ENCODE results near the gene RAPGEF6. TPM values are rescaled to one million over a fixed set of nuclear protein-coding genes. Genes with fewer than 3 reads are reported as not detected.
A peak's percentile ranks its signal among the peaks of the same experiment; 100 is the strongest.
"Not testable (repeated sequence)": the region's sequence is repeated elsewhere in the genome, so short reads cannot be mapped to it uniquely, and the experiment has no call there.

The RAPGEF6 gene
- polyA plus RNA-seq, 4 donors = 13.5 to 18.5 (median 15.4) TPM

DNA sequence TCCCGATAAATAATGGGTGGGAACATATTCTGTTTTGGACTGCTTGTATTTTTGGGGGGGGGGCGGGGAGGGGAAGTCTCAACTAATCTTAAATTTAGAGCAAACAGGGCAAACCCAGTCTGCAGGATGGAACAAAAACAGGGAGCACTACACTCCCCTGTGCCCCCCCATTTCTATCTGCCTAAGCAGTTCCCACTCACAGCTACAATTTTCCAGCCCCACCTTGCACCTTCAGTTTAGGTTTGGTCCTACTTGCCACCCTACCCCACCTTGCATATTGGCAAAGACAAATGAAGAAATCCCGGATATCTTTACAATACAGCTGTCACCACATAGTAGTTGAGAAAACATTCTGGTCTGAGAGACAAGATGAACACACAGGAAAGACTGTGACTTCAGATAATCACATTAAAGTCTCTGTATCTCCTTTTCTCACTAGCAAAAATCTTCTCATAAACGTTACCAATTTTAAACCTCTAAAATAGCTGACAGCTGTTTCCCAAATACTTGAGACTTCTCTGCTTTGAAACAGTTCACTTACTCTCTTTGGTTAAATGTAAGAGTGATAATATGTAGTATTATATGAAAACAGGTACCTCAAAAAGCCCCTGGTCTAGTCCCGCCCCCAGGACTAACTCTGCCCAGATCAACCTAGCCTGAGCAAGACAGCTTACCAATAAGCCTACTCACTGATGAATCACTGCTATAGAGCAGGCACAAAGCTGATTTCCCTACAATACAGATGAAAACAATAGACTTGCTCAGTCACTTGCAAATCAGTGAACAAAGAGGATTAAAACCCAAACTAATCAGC lies 5.2 kb upstream of the RAPGEF6 start:
- no peak for DNase-seq (ENCODE audit: low read depth in 4 of 4, low spot score in 2 of 4)

DNA sequence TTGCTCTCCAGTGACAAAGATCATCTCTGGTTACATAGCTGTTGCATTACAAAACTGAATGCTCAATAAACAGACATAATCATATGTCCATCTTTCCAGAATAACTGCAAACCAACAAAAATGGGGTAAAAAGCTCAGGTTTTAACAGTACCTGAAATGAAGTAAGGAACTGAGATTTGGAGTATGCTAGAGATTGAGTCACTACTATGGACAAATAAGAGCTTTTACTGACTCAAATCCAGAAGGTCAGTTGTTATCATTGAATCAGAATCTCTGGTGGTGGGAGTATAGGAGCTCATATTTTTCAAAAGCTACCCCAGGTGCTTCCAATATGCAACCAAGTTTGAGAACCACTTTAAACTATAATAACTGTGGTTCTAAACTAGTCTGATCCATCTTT lies 4.1 kb upstream of the RAPGEF6 start:
- DNase-seq (ENCODE audit: low read depth in 4 of 4, low spot score in 2 of 4) = no peak

DNA sequence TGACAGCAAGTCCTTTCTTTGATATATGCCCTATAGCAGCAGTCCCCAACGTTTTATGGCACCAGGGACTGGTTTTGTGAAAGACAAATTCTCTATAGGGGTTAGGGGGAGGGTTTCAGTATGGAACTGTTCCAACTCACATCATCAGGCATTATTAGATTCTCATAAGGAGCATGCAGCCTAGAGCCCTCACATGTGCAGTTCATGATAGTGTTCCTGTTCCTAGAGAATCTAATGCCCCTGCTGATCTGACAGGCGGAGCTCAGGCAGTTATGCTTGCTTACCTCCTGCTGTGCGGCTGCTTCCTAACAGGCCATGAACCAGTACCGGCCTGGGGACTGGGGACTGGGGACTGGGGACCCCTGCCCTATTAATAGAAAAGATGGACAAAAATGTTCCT lies 2.7 kb upstream of the RAPGEF6 start:
- DNase-seq (ENCODE audit: low read depth in 4 of 4, low spot score in 2 of 4) = no peak

DNA sequence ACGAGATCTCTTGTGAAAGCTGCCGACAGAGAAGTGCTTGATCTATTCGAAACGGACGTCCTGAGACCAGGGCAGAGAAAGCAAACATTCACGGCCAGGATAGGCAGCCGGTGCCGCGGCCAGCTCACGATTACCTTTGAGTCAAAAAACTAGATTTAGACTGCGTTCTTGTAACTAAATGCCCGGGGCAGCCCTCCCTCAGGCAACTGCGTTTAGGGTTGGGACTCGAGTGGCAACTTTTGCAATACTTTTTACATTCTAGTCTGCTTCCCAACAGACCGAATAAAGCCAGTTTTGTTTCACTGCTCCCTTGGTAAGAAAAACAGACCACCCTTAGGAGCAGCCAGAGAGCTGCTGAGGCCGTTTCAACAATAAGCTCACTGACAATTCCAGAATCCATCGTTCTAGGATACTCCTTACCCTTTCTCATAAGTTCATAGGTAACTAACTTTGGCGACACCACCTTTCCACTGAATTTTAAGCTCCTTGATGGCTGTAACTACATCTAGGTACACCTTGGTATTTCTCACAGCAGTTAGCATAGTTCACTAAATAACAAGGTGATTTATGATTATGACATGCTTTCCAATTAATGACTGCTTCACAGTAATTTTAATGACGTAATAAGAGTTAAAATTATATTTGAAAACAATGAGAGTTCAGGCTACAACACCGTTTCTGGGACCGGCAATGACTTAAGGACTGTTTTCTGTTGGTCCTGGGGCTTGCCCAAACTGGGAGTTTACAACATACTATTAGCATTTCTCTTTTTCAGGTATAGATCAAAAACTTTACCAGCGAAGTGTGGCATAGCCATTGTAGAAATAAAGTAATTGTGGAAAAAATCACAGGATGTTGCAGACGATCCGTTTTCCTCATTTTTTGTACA lies 899 bp upstream of the RAPGEF6 start:
- peak; percentile 27 to 60 (median 53) for DNase-seq (ENCODE audit: low read depth in 4 of 4, low spot score in 2 of 4)

DNA sequence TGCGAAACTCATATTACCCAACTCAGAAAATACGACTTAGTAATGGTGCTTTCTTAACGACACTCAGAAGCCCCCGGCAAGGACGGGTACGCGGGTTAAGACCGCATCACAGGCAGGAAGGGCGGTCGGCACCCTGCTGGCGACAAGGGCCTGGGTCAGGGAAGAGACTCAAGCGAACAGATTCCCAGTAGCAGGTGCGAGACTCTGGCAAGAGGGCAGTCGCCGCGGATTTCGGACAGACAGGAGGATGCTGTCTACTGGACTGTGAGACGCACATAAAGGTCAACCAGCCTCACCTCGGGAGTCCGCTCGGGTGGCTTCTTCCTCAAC lies 398 bp downstream of the RAPGEF6 start:
- peak in 3 of 4 donors; percentile 26 to 48 (median 31) for DNase-seq (ENCODE audit: low read depth in 4 of 4, low spot score in 2 of 4)

DNA sequence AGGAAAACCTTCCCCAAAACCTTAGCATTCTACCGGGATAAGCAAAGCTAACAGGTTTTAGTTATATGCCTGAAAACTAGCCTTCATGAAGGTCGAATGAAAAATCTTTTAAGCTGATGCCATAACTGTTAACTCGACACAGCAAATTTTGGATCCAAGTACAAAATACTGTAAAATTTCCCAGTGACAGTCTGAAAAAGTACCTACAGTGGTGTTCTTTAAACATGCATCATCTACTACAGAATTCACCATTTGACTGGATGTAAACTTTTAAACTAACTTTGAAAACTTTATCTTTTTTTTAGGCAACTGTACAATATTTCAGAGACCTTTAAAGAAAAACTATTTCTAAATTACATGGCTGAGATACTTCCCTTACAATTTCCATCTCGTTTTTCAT lies 791 bp downstream of the RAPGEF6 start:
- no peak for DNase-seq (ENCODE audit: low read depth in 4 of 4, low spot score in 2 of 4)

DNA sequence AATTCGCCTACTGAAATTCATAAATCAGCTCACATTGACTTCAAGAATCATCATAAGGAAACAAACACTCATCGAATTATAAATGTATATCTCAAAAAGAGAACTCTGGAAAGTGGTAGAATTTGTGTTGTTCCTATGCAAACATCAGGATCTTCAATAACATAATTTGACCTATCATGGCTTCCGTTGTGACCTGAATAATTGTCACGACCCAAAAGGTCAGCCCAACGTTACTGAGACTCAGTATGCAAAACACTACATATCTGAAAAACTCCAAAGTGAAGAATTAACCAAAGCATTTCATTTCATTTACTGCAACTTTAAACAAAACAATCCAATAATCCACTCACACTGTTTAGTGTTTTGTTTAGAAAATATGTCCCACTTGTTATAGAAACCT lies 1.2 kb downstream of the RAPGEF6 start:
- DNase-seq (ENCODE audit: low read depth in 4 of 4, low spot score in 2 of 4) = no peak

DNA sequence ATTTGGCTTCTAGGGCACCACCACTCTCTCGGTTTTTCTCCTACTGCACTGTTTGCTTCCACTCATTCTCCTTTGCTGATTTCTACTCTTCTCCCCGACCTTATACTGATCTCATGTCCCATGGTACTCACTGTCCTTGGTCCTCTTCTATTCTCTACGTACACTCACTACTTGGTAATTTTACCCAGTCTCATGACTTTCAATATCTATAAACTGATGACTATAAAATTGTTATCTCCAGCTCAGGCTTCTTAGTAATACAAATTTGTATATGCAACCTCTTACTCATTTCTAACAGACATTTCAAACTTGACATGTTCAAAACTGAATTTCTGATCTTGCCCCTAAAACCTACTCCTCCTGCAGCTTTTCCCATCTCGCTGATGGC lies 4.1 kb downstream of the RAPGEF6 start:
- no peak for DNase-seq (ENCODE audit: low read depth in 4 of 4, low spot score in 2 of 4)

DNA sequence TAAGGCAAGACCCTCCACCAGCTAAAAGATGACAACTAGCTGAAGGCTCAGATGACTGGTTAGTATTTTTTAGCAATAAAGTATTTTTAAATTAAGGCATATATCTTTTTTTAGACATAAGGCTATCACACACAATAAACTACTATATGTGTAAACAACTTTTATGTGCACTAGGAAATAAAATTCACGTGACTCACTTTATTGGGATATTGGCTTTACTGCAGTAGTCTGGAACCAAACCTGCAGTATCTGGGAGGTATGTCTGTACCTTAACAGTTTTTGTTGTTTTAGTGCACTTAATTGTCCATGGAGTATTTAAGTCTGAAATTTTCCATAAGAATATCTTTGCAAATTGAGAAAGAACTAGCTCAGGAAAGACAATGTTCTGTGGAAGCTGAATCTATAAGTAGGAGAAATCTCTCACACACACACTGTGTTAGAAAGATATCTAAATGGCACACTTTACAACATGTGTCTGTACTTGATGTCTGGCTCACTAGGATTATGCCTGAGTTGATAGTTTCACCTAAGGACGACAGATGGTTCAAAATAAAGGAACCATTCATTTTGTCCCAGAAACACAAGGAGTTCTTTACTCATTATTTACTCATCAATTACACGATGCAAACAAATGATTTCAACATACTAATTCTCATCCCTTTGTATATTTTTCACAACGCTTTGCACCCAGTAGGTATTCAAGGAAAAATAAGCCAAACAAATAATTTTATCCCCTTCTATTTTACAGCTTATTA lies 4.6 kb downstream of the RAPGEF6 start:
- DNase-seq (ENCODE audit: low read depth in 4 of 4, low spot score in 2 of 4) = no peak

DNA sequence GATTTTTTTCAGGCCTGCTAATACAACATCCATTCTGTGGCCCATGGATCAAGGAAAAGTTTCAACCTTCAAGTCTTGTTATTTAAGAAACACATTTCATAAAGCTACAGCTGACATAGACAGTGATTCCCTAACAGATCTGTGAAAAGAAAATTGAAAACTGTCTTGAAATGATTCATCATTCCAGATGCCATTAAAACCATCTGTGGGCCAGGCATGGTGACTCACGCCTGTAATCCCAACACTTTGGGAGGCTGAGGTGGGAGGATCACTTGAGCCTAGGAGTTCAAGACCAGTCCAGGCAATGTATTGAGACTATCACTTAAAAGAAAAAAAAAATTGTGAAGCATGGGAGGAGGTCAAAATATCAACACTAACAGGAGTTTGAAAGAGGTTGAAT lies 6.0 kb downstream of the RAPGEF6 start:
- DNase-seq (ENCODE audit: low read depth in 4 of 4, low spot score in 2 of 4) = no peak

DNA sequence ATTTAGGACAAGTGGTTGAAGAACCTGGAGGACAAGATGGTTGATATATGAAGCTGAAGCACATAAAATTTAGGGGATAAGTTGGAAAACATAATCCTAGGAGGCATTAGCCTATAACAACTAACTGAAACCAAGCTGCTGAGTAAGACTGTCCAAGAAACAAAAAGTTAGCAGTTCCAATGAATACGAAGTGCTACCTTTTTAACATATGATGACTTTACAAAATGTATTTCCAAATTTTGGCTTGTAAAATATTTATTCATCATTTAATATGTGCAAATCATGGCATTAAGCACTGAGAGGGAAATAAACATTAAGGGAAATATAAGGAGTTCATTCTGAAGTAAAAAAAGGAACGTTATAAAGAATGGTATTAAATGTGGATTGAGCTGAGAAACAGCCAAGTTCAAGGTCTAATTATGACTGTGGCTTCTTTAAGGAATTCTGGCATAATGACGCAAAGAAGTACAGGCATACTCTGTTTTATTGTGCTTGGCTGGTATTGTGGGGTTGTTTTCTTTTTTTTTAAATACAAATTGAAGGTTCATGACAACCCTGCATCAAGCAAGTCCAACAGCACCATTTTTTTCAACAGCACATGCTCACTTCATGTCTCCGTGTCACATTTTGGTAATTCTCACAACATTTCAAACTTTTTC lies 7.7 kb downstream of the RAPGEF6 start:
- no peak for DNase-seq (ENCODE audit: low read depth in 4 of 4, low spot score in 2 of 4)

DNA sequence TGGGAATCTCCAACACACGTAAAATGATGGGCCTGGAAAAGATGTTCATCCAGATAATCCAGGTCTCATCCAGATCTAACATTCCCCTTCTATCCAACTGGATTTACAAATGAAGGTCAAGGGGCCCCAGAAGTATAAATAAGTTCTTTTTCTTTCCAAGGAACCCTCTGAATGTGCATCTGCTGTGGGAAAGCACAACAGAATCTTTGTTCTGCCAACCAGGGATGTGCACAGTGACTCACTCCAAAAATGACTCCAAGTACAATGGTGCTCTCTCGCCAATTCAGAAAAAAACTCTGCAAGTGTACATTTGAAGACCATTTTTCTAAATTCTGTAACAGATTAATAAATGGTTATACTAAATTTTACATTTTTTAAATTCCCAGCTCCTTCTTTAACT lies 12.4 kb downstream of the RAPGEF6 start:
- no peak for DNase-seq (ENCODE audit: low read depth in 4 of 4, low spot score in 2 of 4)

DNA sequence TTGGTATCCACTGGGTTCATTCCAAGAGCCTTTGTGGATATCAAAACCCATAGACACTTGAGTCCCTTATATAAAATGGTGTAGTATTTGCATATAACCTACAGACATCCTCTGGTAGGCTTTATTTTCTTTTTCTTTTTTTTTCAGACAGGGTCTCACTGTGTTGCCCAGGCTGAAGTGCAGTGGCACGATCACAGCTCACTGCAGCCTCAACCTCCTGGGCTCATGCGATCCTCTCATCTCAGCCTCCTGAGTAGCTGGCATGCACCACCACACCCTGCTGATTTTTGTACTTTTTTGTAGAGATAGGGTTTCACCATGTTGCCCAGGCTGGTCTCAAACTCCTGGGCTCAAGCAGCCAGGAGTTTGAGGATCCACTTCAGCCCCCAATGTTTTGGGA lies 13.9 kb downstream of the RAPGEF6 start:
- DNase-seq (ENCODE audit: low read depth in 4 of 4, low spot score in 2 of 4) = not testable (repeated sequence)

DNA sequence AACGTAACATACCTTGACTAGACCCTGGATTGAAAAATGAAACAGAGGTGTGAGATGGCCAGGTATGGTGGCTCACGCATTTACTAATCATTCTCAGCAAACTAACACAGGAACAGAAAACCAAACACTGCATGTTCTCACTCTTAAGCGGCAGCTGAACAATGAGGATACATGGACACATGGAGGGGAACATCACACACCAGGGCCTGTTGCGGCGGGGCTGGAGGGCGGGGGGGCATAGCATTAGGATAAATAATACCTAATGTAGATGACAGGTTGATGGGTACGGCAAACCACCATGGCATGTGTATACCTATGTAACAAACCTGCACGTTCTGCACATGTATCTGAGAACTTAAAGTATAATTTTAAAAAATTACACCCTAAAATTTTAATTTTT lies 15.9 kb downstream of the RAPGEF6 start:
- DNase-seq (ENCODE audit: low read depth in 4 of 4, low spot score in 2 of 4) = no peak

DNA sequence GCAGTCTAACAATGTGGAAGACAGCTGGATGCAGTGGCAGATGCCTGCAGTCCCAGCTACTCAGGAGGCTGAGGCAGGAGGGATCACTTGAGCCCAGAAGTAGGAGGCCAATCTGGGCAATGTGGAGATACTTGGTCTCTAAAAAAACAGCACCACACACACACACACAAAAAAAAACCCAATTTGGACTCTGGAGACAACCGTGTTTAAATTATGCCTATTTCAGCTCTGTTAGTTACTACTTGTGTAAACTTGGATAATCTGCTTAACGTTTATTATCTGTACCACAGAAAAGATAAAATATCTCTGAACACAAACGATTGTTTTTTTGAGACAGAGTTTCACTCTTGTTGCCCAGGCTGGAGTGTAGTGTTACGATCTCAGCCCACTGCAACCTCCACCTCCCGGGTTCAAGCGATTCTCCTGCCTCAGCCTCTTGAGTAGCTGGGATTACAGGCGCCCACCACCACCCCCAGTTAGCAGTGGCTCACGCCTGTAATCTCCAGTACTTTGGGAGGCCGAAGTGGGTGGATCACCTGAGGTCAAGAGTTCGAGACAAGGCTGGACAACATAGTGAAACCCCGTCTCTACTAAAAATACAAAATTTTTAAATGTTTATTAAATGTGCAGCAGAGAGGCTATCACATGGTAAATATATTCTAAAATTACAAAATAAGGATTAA lies 17.7 kb downstream of the RAPGEF6 start:
- no peak for DNase-seq (ENCODE audit: low read depth in 4 of 4, low spot score in 2 of 4)

DNA sequence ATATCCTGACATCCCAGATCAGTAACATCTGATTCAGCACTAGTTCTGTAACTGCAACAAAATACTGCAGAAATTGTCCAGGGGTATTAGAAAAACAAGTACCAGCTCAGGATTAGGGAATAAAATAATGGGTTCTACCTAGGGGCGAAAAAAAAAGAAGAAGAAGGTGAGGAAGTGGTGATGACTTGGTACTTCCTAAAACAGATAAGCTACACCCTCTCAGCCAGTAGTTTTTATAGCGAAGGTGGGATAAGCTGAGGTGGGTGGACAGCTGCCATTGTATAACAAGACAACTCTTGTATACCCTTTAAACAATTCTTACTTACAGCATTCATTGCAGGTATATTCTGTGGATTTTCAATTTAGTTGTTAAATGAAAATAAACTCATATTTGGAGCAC lies 19.1 kb downstream of the RAPGEF6 start:
- DNase-seq (ENCODE audit: low read depth in 4 of 4, low spot score in 2 of 4) = no peak

DNA sequence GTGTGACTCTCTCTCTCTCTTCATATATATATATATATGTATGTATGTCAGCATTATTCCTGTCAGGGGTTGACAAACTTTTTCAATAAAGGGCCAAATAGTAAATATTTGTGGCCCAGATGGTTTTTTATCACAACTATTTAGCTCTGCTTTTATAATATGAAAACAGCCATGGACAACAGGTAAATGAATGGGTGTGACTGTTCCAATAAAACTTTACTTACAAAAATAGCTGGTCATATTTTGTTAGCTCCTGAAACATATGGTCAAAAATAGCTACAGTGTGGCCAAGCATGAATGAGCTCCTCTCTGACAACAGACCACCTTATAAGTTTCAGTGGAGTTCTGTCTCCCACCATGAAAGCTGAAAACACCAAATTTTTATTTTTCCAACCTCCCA lies 21.6 kb downstream of the RAPGEF6 start:
- DNase-seq (ENCODE audit: low read depth in 4 of 4, low spot score in 2 of 4) = no peak

DNA sequence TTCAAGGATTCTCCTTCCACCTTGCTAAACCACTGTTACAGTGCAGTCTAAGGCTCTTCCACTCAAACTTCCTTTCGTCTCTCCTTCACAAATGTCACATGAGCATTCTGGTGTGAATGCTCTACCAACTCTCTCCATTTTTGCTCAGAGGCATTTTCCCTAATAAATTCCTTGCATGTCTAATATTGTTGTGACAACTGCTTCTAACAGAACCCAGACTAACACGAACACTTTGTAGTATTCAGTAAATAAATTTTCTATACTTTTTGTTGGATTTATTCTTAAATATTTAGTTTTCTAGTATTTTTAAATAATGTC lies 24.0 kb downstream of the RAPGEF6 start:
- no peak for DNase-seq (ENCODE audit: low read depth in 4 of 4, low spot score in 2 of 4)

DNA sequence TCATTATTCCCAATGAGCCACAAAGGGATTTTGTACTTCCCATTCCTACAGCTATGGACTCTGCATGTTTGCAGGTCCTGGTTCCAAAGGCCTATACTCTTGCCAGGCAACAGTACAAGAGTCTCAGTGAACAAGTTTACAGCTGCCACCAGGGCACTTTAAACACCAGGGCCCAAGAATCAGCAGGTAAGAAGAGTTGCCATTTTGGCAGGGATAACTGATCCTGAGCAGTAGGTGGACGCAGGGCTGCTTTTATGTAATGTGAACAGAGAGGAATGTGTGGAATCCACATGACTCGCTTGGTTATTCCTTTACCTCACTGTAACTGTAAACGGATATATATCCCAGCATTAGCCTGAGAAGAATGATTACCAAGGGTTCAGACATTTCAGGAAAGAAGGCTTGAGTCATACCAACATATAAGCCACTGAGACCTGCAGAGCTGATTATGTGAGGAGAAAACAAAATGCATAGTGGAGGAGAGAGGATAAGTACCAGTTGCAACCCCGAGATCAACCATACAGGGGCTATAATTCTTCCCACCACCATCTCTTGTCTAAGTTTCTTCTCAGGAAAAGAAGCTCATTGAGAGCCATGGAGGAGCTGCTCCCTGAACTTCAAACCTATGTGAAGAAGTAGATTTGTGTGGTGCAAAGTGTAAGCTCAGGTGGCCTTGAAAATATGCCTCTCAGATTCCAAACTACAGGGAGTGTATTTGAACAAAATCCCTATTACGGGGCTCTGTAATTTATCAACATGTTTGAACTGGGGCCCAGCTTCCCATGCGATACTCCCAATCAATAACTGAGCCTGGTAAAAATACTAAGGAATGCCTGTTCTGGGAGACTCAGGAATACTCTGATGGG lies 24.6 kb downstream of the RAPGEF6 start:
- no peak for DNase-seq (ENCODE audit: low read depth in 4 of 4, low spot score in 2 of 4)
